Sigmoid colon (tissue), 7 donors: Measurements from ENCODE around the gene CEND1. TPM values are rescaled to one million over a fixed set of nuclear protein-coding genes. Genes with fewer than 3 reads are reported as not detected.
A peak's percentile ranks its signal among the peaks of the same experiment; 100 is the strongest.

Experiments used
- DNase-seq: peaks from one replicate; pipeline ENCODE4 v3.0.0-alpha.2; 2019
- H3K27ac ChIP-seq, 4 donors: fragments of 200-600 bp; sonication (generic); one replicate each; pipeline ENCODE4 v1.5.1; 2016 to 2019; ENCODE audit warnings: mild to moderate bottlenecking in 1 of 4
- H3K27me3 ChIP-seq, 3 donors: fragments of 200-600 bp; sonication (generic); one replicate each; pipeline ENCODE4 v1.5.1; 2019; ENCODE audit warnings: mild to moderate bottlenecking in 1 of 3
- H3K36me3 ChIP-seq, 4 donors: fragments of 200-600 bp; sonication (generic); one replicate each; pipeline ENCODE4 v1.5.1; 2016 to 2019
- H3K4me1 ChIP-seq, 4 donors: fragments of 200-600 bp; sonication (generic); one replicate each; pipeline ENCODE4 v1.5.1; 2017 to 2019
- H3K4me3 ChIP-seq, 4 donors: fragments of 200-600 bp; sonication (generic); one replicate each; pipeline ENCODE4 v1.5.1; 2017 to 2019; ENCODE audit warnings: mild to moderate bottlenecking in 2 of 4, moderate library complexity in 1 of 4
- H3K9me3 ChIP-seq, 4 donors: fragments of 200-600 bp in 3 of 4; sonication (generic) in 3 of 4; one replicate each; pipeline versions ENCODE4 v1.5.1 to v1.6.1; 2013 to 2019
- CTCF ChIP-seq, 4 experiments: fragments of 450-650 bp in 3 of 4; fragments of 200-600 bp in 1 of 4; IDR thresholded peaks; one replicate each; pipeline ENCODE4 v1.5.1; 2016 to 2019; ENCODE audit warnings: antibody characterized with exemption in 4 of 4, mild to moderate bottlenecking in 3 of 4, moderate library complexity in 2 of 4
- EP300 ChIP-seq, 4 donors: sonication (generic); formaldehyde crosslinking; IDR thresholded peaks; one replicate each; pipeline ENCODE4 v1.6.1; 2017; ENCODE audit warnings: antibody characterized with exemption in 4 of 4
- POLR2A ChIP-seq, 2 donors: fragments of 450-650 bp; IDR thresholded peaks; one replicate each; pipeline ENCODE4 v1.6.1; 2016; ENCODE audit warnings: antibody characterized with exemption in 2 of 2, mild to moderate bottlenecking in 2 of 2, moderate library complexity in 2 of 2
- POLR2AphosphoS5 ChIP-seq, 4 donors: sonication (generic); formaldehyde crosslinking; IDR thresholded peaks; one replicate each; pipeline ENCODE4 v1.6.1; 2017; ENCODE audit warnings: antibody characterized with exemption in 4 of 4
- WGBS, 2 donors: extraction: QIAGEN DNeasy Blood & Tissue Kit; methylation state at CpG; one replicate each; pipeline ENCODE4 v1.1.7; 2013; 5-methylcytosine and 5-hydroxymethylcytosine counted together
- intact Hi-C: fragments of 100-400 bp; cut with DNase I; formaldehyde crosslinking; loops from one replicate; pipeline ENCODE4 v1.15.1; 2023
- polyA plus RNA-seq, 3 donors: library from polyadenylated mRNA; stranded (reverse); fragments of 200-250 nt; gene quantifications; one replicate each; pipeline ENCODE4 v1.2.3, GENCODE V29; 2013
- total RNA-seq, 4 donors: library from RNA; depleted of rRNA; stranded (reverse); fragments of >200 nt; gene quantifications; one replicate each; pipeline ENCODE4 v1.1.0, GENCODE V29; 2016
- donor health status: healthy with polysubstance abuse.
- donor health status: Bipolar disorder and iron deficiency.
- donor health status: healthy.

The CEND1 gene
- total and polyA plus RNA-seq, 7 donors = 1.8 to 3.6 (median 2.2) TPM; not detected in 2

- WGBS, 2 donors = 37 to 57% methylated on average over 28 of the region's 28 CpGs
- H3K36me3 ChIP-seq = peaks cover 0 to 8% (median 2%) of the 10 kb centered on the region in 4 donors
Observed at GRCh38 chr11:788009-788640, 1.8 kb downstream of the CEND1 start.

GRCh38 chr11:787084-787675 is 2.7 kb downstream of the CEND1 start:
- DNase-seq = no peak
- H3K36me3 ChIP-seq = peaks cover 0 to 7% (median 2%) of the 10 kb centered on the region in 4 donors
- peaks cover 0 to 20% (median 9%) of the 10 kb centered on the region in 4 donors for H3K4me1 ChIP-seq
- H3K27ac ChIP-seq = no peak overlapping the region
- no peak overlapping the region for H3K4me3 ChIP-seq
- TF ChIP-seq POLR2AphosphoS5 (IDR thresholded peaks at IDR 0.05) = no peak
- no peak for TF ChIP-seq POLR2A (IDR thresholded peaks at IDR 0.05)
- no peak for TF ChIP-seq EP300 (IDR thresholded peaks at IDR 0.05)
- TF ChIP-seq CTCF (IDR thresholded peaks at IDR 0.05) = no peak
- H3K27me3 ChIP-seq = peaks cover 18 to 46% (median 22%) of the 10 kb centered on the region in 3 donors
- intact Hi-C loops = no loop called here
- 84 to 91% methylated on average over 24 of the region's 24 CpGs for WGBS, 2 donors
- no peaks in the 10 kb centered on the region for H3K9me3 ChIP-seq

More at GRCh38 chr11:788009-788640, 1.8 kb downstream of the CEND1 start:
- DNase-seq = no peak
- Histone ChIP-seq H3K27me3 (peaks cover 18 to 46% (median 22%) of the 10 kb centered on the region in 3 donors), H3K9me3 (no peaks in the 10 kb centered on the region), H3K4me3 (no peak overlapping the region), H3K27ac (no peak overlapping the region), H3K4me1 (peaks cover 0 to 15% (median 6%) of the 10 kb centered on the region in 4 donors)
- intact Hi-C loops = no loop called here
- TF ChIP-seq EP300 (IDR thresholded peaks at IDR 0.05) = no peak
- TF ChIP-seq POLR2AphosphoS5 (IDR thresholded peaks at IDR 0.05) = no peak
- TF ChIP-seq POLR2A (IDR thresholded peaks at IDR 0.05) = no peak
- no peak for TF ChIP-seq CTCF (IDR thresholded peaks at IDR 0.05)

GRCh38 chr11:786235-787083 is 3.4 kb downstream of the CEND1 start:
- Histone ChIP-seq H3K4me3 (no peak overlapping the region), H3K27me3 (peaks cover 18 to 45% (median 22%) of the 10 kb centered on the region in 3 donors), H3K36me3 (peaks cover 0 to 4% (median 0%) of the 10 kb centered on the region in 4 donors), H3K27ac (no peak overlapping the region), H3K4me1 (peaks cover 0 to 20% (median 9%) of the 10 kb centered on the region in 4 donors), H3K9me3 (no peaks in the 10 kb centered on the region)
- intact Hi-C loops = no loop called here
- no peak for DNase-seq
- WGBS, 2 donors = 80 to 84% methylated on average over 24 of the region's 24 CpGs
- TF ChIP-seq POLR2AphosphoS5 (IDR thresholded peaks at IDR 0.05) (no peak), CTCF (IDR thresholded peaks at IDR 0.05) (no peak), POLR2A (IDR thresholded peaks at IDR 0.05) (no peak), EP300 (IDR thresholded peaks at IDR 0.05) (no peak)

DNA sequence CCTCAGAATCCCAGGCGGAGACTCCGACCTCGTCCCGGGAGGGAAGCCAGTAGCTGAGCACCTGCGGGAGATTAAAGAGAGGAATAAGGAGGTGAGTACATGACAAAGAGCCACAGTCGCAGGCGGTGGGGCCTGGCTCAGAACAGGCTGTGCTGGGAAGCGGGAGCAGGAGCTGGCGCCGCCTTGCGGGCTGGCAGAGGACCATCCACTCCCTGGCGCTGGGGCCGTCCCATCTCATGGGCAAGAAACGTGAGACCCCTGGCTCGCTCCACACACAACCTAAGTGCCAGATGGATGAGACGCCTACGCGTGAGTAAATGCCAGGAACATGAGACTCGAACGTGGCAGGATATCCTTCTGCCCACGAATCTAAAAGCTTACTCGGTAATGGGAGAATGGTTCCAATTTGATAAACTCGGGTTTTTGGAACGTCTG is 6.3 kb downstream of the CEND1 start:
- H3K9me3 ChIP-seq = no peaks in the 10 kb centered on the region

More for the DNA sequence above, 6.3 kb downstream of the CEND1 start:
- peaks cover 0 to 21% (median 13%) of the 10 kb centered on the region in 4 donors for H3K4me1 ChIP-seq
- no peak overlapping the region for H3K4me3 ChIP-seq
- DNase-seq = peak; percentile 86
- H3K27me3 ChIP-seq = peaks cover 4 to 16% (median 5%) of the 10 kb centered on the region in 3 donors
- 10 to 39% methylated on average over 24 of the region's 24 CpGs for WGBS, 2 donors
- peaks cover 0 to 4% (median 0%) of the 10 kb centered on the region in 4 donors for H3K36me3 ChIP-seq
- intact Hi-C loops = no loop called here
- TF ChIP-seq POLR2A (IDR thresholded peaks at IDR 0.05) = no peak
- peak; percentile 25 to 73 (median 56) for TF ChIP-seq CTCF (IDR thresholded peaks at IDR 0.05)
- no peak for TF ChIP-seq EP300 (IDR thresholded peaks at IDR 0.05)
- peak in 2 of 4 donors; percentile 16 to 42 for TF ChIP-seq POLR2AphosphoS5 (IDR thresholded peaks at IDR 0.05)
- H3K27ac ChIP-seq = peak overlapping the region; percentile 13 to 45 (median 40)
